Stimulated activated naive CD8-positive, alpha-beta T cell treated with anti-CD3 and anti-CD28 coated beads, Interleukin-15, Interleukin-2, amounts not matched to agents 100 ng/mL and 50 ng/mL, for 24 hours (primary cell): ENCODE data around the gene POGZ.

ENCODE experiments used
- H3K27ac Mint-ChIP-seq: one replicate; pipeline ENCODE4 v1.8.0; 2021; ENCODE audit warnings: mild to moderate bottlenecking, mixed read lengths
- H3K27me3 Mint-ChIP-seq: one replicate; pipeline ENCODE4 v1.8.0; 2021; ENCODE audit warnings: mixed read lengths
- H3K36me3 Mint-ChIP-seq: one replicate; pipeline ENCODE4 v1.8.0; 2021; ENCODE audit warnings: low read depth, mixed read lengths
- H3K4me1 Mint-ChIP-seq: one replicate; pipeline ENCODE4 v1.8.0; 2021; ENCODE audit warnings: low read depth, mixed read lengths
- H3K4me3 Mint-ChIP-seq: one replicate; pipeline ENCODE4 v1.8.0; 2021; ENCODE audit warnings: mild to moderate bottlenecking, mixed read lengths
- H3K9me3 Mint-ChIP-seq: one replicate; pipeline ENCODE4 v1.8.0; 2021; ENCODE audit warnings: mixed read lengths

The POGZ gene

DNA sequence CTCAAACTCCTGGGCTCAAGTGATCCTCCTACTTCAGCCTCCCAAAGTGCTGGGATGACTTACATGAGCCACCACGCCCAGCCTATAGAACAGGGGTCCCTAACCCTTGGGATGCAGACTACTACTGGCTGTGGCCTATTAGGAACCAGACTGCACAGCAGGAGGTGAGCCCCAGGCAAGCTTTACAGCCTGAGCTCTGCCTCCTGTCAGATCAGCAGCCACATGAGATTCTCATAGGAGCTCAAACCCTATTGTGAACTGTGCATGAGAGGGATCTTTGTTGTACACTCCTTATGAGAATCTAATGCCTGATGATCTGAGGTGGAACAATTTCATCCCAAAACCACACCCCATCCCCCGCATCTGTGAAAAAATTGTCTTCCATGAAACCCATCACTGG, 73.3 kb downstream of the POGZ start:
- Mint-ChIP-seq H3K27me3 (peaks cover 4% of the 10 kb centered on the region), H3K4me3 (no peak overlapping the region), H3K36me3 (no peaks in the 10 kb centered on the region), H3K9me3 (no peaks in the 10 kb centered on the region), H3K4me1 (no peaks in the 10 kb centered on the region), H3K27ac (no peak overlapping the region)

DNA sequence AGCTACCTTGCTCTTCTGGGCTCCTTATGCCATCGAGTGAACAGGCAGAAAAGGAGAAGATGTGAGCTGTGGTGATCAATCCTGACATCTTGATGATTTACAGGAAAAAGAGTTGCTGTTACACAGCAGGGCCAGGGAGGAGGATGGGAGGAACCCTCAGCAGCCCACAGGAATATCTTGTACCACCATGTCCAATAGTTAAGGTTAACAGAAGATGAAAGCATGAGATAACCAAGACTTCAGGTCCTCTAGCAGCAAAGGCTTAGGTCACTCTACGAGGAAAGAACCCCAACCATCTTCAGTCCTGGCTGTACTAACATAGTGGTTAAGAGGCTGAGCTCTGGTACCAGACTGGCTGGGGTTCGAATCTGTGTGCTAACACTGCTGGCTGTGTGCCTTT, 74.7 kb downstream of the POGZ start:
- Mint-ChIP-seq H3K36me3 (no peaks in the 10 kb centered on the region), H3K27me3 (no peaks in the 10 kb centered on the region), H3K9me3 (no peaks in the 10 kb centered on the region), H3K4me3 (no peak overlapping the region), H3K4me1 (no peaks in the 10 kb centered on the region), H3K27ac (no peak overlapping the region)

DNA sequence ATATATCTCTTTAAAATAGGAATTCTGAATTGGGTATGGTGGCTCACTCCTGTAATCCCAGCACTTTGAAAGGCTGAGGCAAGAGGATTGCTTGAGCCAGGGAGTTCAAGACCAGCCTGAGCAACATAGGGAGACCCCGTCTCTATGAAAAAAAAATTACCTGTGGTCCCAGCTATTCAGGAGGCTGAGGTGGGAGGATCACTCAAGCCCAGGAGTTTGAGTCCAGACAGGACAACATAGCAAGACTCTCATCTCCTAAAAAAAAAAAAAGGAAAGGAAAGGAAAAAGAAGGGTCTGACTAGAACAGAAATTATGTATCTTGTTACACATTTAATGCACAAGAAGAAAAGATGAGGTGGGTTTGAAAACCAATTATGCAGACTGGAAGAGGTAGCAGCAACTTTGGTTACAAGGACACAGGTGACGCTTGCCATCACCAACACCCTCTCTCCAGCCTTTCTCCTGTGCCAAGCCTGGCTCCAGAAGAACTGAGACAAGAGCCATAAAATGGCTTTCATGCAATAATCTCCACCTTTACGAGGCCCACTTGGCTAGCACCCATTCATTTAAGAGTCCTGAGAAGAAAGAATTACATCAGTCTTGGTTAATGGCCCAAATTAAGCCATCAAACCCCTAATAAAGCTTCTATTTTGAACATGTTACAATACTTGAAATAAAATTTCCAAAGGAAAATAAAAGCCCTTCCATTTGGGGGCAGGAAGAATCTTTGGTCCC, 82.0 kb downstream of the POGZ start:
- Mint-ChIP-seq H3K9me3 (no peaks in the 10 kb centered on the region), H3K4me1 (no peaks in the 10 kb centered on the region), H3K27ac (no peak overlapping the region), H3K4me3 (no peak overlapping the region), H3K27me3 (no peaks in the 10 kb centered on the region), H3K36me3 (no peaks in the 10 kb centered on the region)

DNA sequence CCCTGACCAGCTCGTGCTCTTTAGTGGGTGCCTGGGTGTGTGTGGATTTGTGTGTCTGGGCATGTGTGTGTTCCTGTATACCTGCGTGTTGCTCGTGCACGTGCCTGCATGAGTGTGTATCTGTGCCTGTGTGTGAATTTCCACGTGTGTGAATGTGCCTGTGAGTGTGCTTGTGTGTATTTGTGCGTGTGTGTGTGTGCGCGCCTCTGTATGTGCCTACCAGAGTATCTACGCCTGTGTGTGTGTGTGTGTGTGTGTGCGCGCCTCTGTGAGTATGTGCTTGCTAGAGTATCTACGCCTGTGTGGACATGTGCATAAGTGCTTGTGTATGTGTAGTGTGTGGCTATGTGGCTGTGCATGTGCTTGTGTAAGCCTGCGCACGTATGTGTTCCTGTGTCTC, 86.1 kb downstream of the POGZ start:
- H3K4me1 Mint-ChIP-seq = no peaks in the 10 kb centered on the region

DNA sequence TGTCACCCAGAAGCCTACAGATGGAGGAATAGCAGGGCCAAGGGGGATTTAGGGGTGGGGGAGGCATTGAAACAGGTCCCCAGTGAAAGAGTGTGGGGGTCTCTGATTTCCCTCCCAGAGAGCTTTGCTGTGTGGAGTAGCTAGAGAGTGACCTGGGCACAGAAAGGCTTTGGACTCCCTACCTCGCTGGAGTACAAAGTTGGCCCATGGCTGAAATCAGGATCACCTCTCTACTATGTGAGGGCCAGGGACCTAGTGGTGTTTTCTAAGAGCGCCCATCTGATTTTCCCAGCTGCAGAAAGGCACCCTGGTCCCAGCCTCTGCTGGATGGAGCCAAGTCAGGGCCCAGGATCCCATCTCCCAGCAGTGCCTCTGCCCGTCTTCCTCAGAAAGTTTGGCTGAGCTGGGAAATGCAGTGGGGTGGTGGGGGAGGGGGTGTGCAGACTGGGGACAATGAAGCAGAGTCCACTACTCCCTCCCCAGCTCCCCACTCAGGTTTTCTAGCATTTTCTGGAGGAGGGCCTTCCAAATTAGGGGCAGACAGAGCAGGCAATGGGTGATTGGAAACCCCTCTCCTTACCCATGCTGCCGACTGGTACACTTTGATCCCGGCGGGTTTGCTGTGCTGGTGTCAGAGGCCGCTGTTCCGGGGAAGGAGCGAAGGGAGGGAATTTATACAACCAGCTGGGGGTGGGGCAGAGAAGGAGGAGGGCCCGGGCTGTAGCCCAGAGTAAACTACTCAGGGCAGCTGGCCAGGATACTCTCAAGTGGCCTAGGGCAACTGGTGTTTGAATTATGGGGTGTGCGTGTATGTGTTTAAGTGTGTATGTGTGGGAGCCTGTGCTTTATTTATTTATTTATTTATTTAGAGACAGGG, 87.0 kb downstream of the POGZ start, which contains the start of gene SELENBP1:
Gene SELENBP1 (minus strand): TSS at position 648 of the 877 bp plus-strand sequence. CDS start 64 bp downstream, at position 584.
- no peak within 1 kb of the TSS for H3K27ac Mint-ChIP-seq
- H3K27me3 Mint-ChIP-seq = no peaks in the 10 kb centered on the region
- no peak within 1 kb of the TSS for H3K4me3 Mint-ChIP-seq
- no peaks in the 10 kb centered on the region for H3K36me3 Mint-ChIP-seq
- H3K4me1 Mint-ChIP-seq = no peaks in the 10 kb centered on the region
- no peaks in the 10 kb centered on the region for H3K9me3 Mint-ChIP-seq

More for the DNA sequence above, 86.1 kb downstream of the POGZ start:
- H3K4me3 Mint-ChIP-seq = no peak overlapping the region
- no peaks in the 10 kb centered on the region for H3K36me3 Mint-ChIP-seq
- H3K9me3 Mint-ChIP-seq = no peaks in the 10 kb centered on the region
- no peak overlapping the region for H3K27ac Mint-ChIP-seq
- no peaks in the 10 kb centered on the region for H3K27me3 Mint-ChIP-seq

DNA sequence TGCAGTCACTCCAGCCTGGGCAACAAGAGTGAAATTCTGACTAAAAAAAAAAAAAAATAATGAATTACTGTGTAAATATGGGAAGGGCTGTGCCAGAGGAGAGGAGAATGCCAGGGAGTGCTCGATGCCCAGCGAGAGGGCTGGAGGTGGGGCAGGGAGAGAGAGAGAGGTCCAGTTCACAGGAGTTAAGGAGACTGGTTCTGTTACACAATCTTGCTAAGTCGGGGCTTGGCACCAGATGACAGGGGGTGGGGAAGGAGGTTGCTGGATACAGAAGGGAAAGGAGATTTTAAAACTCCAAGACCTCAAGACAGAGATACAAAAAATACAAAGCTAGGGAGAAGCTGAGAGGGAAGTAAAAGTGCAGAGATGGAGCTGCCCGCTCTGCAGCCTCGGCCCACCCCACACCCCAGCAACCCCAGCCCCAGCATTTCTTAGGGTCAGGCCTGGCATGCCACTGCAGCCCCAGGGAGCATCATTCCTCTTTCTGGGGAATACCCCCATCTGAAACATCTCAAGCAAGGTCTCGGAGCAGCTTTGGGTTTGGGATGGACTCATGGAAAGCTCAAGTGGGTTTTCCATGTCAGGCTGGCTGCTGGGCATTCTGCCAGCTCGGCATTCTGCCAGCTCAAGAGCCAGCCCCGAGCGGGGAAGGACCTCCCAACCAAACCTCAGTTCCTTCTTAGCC, 87.8 kb downstream of the POGZ start:
- Mint-ChIP-seq H3K27me3 (no peaks in the 10 kb centered on the region), H3K36me3 (no peaks in the 10 kb centered on the region), H3K9me3 (no peaks in the 10 kb centered on the region), H3K27ac (no peak overlapping the region), H3K4me1 (no peaks in the 10 kb centered on the region), H3K4me3 (no peak overlapping the region)

DNA sequence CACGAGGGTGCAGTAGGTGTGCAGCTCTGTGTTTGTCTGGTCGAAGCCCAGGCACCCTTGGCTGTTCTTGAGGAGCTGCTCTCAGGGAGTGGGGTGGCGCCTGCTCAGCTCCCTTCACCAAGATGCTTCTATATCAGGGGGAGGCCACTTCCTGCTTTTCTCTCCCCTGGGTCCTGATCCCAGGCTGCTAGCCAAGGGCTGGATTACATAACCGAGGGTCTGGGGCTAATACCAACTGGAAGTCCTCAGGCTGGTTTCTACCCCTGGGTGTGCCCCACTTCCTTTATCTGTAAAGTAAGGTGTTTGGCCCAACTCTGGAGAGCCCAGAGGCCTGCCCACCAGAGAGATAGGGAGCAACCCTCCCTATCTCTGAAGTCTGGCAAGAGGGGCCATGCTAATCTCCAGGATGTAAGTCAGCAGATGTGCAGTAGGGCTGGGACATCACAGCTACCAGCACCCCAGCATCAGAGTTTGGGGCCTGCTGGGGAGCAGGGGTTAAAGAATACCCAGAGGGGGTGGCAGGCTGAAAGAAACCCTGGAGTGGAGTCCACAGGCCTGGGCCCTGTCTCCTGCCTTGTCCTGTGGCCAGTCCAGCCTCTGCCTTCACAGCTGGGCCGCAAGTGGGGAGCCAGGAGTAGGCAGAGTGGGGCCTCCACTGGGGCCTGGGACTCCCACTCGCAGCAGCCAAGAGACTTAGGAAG, 88.9 kb downstream of the POGZ start:
- no peak overlapping the region for H3K4me3 Mint-ChIP-seq
- H3K27me3 Mint-ChIP-seq = no peaks in the 10 kb centered on the region
- no peaks in the 10 kb centered on the region for H3K4me1 Mint-ChIP-seq
- H3K27ac Mint-ChIP-seq = no peak overlapping the region
- no peaks in the 10 kb centered on the region for H3K36me3 Mint-ChIP-seq
- H3K9me3 Mint-ChIP-seq = no peaks in the 10 kb centered on the region

DNA sequence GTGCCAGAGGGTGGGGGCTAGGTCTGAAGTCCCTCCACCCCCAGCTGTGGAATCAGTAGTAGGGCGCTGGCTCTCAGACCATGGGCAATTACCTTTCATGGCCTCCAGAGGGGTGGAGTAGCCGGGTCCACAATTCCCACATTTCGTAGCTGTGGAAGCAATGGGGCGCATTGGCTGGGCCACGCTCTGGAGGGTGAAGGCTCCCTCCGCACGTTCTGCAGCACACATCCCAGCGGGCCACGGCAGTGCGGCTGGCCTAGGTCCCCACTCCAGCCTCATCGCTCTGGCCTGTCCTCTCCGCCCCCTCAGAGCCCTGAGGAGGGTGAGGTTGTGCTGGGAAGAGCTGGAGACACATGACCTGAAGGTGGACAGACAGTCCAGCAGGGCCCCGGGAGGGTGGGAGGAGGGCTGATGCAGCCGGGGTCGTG, 89.7 kb downstream of the POGZ start:
- Mint-ChIP-seq H3K27me3 (no peaks in the 10 kb centered on the region), H3K4me1 (no peaks in the 10 kb centered on the region), H3K4me3 (no peak overlapping the region), H3K9me3 (no peaks in the 10 kb centered on the region), H3K36me3 (no peaks in the 10 kb centered on the region), H3K27ac (no peak overlapping the region)

DNA sequence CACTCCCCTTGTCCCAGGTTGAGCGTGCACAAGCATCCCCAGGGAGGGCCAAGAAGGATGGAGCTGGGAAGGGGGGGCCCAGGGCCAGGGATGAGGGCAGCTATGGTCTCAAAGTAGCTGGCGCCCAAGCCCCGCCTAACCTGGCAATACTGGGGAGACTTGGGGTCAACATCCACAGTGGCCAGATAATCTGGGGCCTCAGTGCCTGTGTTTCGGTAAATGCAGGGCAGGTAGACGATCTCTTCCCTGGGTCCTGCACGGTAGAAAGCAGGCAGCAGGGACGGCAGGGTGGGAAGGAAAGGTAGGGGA, 90.0 kb downstream of the POGZ start:
- Mint-ChIP-seq H3K36me3 (no peaks in the 10 kb centered on the region), H3K4me1 (no peaks in the 10 kb centered on the region), H3K9me3 (no peaks in the 10 kb centered on the region), H3K27me3 (no peaks in the 10 kb centered on the region), H3K27ac (no peak overlapping the region), H3K4me3 (no peak overlapping the region)

DNA sequence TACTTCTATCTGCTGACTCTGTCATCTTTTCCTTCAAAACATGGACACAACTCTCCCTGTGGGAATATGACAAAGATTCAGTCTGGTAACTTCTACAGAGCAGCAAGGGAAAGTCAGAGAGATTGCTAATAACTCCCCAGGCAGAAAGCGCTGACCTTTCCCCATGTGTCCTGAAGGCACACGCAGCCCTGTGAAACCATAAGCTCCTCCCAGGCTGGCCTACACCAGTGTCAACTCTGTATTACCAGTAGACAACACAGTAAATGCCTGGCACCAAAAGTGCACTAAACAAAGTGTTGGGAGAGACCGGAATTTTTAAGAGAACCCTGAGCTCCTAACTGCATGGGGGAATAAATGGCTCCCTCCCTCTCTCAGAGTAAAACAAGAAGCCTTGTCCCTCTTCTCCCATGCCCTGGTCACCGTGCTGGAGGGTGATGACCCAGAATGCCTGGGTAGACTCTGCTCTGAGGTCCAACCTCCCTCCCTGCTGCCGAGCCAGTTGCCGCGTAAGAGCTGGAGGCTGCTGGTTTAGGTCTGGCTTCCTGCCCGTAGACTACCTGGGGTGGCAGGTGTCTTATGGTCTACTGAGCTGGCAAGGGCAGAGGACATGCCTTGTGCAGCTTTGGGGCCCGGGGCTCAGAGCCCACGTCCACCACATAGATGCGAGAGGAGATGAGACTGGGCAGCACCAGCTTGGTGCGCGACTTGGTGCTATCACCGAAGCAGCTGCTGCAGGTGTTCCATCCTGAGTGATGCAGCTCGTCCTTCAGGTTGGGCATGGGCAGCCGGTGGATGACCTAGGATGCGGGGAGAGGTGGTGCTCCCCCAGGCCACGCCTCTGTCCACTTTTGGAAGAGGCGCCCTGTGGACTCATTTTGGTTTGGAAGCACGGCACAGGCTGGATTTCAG, 90.6 kb downstream of the POGZ start:
- Mint-ChIP-seq H3K27ac (no peak overlapping the region), H3K4me1 (no peaks in the 10 kb centered on the region), H3K27me3 (no peaks in the 10 kb centered on the region), H3K4me3 (no peak overlapping the region), H3K36me3 (no peaks in the 10 kb centered on the region), H3K9me3 (peaks cover 2% of the 10 kb centered on the region)

DNA sequence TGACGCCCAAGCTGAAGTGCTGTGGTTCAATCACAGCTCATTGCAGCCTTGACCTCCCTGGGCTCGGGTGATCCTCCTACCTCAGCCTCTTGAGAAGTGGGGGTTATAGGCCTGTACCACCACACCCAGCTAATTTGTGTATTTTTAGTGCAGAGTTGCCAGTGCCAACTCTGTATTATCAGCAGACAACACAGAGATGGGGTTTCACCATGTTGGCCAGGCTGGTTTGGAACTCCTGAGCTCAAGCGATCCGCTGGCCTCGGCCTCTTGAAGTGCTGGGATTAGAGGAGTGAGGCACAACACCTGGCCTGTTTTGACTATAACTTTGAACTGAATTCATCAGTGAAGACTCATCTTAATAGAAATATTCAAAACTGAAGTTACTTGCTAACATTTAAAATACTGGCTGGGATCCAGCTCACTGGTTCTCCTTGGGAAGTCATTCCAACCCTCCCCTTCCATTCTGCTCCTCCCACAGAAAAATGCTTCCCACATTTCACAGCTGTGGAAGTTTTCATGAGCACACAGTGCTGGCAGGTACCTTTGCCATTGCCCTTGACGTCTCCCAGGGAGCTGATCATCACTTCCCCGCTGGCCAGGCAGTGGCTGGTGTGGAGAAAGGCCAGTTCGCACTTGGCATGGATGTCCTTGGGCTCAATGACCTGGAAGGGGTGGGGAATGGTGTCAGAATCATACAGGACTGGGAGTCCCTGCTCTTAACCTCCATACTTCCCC, 91.5 kb downstream of the POGZ start:
- H3K4me3 Mint-ChIP-seq = no peak overlapping the region
- no peak overlapping the region for H3K27ac Mint-ChIP-seq
- no peaks in the 10 kb centered on the region for H3K36me3 Mint-ChIP-seq
- H3K9me3 Mint-ChIP-seq = peaks cover 7% of the 10 kb centered on the region
- no peaks in the 10 kb centered on the region for H3K27me3 Mint-ChIP-seq
- no peaks in the 10 kb centered on the region for H3K4me1 Mint-ChIP-seq

DNA sequence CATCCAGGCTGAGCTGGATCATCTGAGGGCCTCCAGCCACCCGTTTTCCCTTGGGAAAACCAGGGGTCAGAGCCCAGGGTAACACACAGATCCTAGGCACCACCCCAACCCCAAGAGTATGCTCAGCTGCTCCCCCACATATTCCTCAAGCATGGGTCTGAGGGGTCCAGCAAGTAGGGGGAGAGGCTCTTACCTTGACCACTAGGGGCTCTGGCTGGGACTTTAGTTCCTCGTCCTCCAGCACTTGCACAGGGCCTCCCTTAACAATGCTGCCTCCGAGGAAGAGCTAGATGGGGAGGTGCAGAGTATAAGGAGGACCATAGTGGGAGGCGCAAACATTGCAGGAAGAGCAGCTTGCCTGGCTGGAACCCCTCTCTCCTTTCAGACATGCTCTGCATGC, 94.3 kb downstream of the POGZ start:
- no peaks in the 10 kb centered on the region for H3K27me3 Mint-ChIP-seq
- peaks cover 4% of the 10 kb centered on the region for H3K36me3 Mint-ChIP-seq
- H3K4me1 Mint-ChIP-seq = no peaks in the 10 kb centered on the region
- peaks cover 7% of the 10 kb centered on the region for H3K9me3 Mint-ChIP-seq
- H3K27ac Mint-ChIP-seq = no peak overlapping the region
- no peak overlapping the region for H3K4me3 Mint-ChIP-seq

DNA sequence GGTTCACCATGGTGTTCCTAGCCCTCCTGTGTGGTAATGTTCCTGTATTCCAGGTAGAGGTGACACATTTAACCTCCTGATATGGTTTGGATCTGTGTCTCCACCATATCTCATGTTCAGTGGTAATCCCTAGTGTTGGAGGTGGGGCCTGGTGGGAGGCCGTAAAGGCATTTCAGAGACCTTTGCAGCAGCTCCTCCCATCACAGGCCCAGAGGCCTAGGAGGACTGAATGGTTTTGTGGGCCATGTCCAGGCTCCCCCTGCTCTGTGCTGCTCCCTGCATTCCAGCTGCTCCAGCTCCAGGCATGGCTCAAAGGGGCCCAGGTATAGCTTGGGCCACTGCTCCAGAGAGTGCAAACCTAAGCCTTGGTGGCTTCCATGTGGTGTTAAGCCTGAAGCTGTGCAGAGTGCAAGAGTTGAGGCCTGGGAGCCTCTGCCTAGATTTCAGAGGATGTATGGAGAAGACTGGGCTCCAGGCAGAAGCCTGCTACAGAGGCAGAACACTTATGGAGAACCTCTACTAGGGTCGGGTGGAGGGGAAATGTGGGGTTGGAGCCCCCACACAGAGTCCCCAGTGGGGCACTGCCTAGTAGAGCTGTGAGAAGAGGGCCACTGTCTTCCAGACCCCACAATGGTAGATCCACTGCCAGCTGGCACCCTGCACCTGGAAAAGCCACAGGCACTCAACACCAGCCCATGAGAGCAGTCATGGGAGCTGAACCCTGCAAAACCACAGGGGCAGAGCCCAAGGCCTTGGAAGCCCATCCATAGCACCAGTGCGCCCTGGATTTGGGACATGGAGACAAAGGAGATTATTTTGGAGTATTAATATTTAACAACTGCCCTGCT, 96.8 kb downstream of the POGZ start:
- H3K27me3 Mint-ChIP-seq = no peaks in the 10 kb centered on the region
- peaks cover 4% of the 10 kb centered on the region for H3K36me3 Mint-ChIP-seq
- H3K4me1 Mint-ChIP-seq = no peaks in the 10 kb centered on the region
- peaks cover 7% of the 10 kb centered on the region for H3K9me3 Mint-ChIP-seq
- no peak overlapping the region for H3K27ac Mint-ChIP-seq
- no peak overlapping the region for H3K4me3 Mint-ChIP-seq
